K562 (cell line): ENCODE results near the gene CAPN2. TPM values are rescaled to one million over a fixed set of nuclear protein-coding genes. Genes with fewer than 3 reads are reported as not detected.

Experiments used
- ASH1L ChIP-seq: fragments of 450-650 bp; IDR thresholded peaks from 2 replicates; pipeline ENCODE4 v1.6.1; 2018; ENCODE audit warnings: borderline replicate concordance, mild to moderate bottlenecking, low read depth; ENCODE audit not compliant: partially characterized antibody
- CHCHD3 ChIP-seq: fragments of 250-450 bp; sonication (Bioruptor Pico); IDR thresholded peaks from 2 replicates; pipeline ENCODE4 v2.1.2; 2022; ENCODE audit warnings: mild to moderate bottlenecking
- CTCFL ChIP-seq: IDR thresholded peaks from 2 replicates; pipeline ENCODE4 v1.6.1; 2011; ENCODE audit warnings: borderline replicate concordance, low read depth, mild to moderate bottlenecking, moderate library complexity, low read length; ENCODE audit not compliant: insufficient read depth, poor library complexity, severe bottlenecking
- E2F1 ChIP-seq: sonication (generic); formaldehyde crosslinking; IDR thresholded peaks from 2 replicates; pipeline ENCODE4 v1.8.1; 2023; ENCODE audit warnings: mild to moderate bottlenecking, missing genetic modification reagents, moderate library complexity
- NCOA2 ChIP-seq, 2 experiments: fragments of 450-650 bp; IDR thresholded peaks; 2 replicates each; pipeline ENCODE4 v1.6.1; 2018; ENCODE audit warnings: mild to moderate bottlenecking in 2 of 2, moderate library complexity in 1 of 2; ENCODE audit not compliant: partially characterized antibody in 2 of 2
- NFRKB ChIP-seq: fragments of 450-650 bp; IDR thresholded peaks from 2 replicates; pipeline ENCODE4 v1.6.1; 2016; ENCODE audit warnings: low read depth
- PCBP1 ChIP-seq: fragments of 200-400 bp; formaldehyde crosslinking; IDR thresholded peaks from 2 replicates; pipeline ENCODE4 v1.6.1; 2018; ENCODE audit warnings: mild to moderate bottlenecking, low read depth, low read length; ENCODE audit not compliant: poor library complexity, severe bottlenecking
- RFX1 ChIP-seq: fragments of 450-650 bp; IDR thresholded peaks from 2 replicates; pipeline ENCODE4 v1.6.1; 2016; ENCODE audit warnings: mild to moderate bottlenecking, moderate library complexity
- TCFL5 ChIP-seq: fragments of 250-450 bp; sonication (Bioruptor Pico); conservative IDR thresholded peaks from 2 replicates; pipeline ENCODE4 v1.6.1; 2021; ENCODE audit warnings: mild to moderate bottlenecking, moderate library complexity, matching md5 sums
- ZNF239 ChIP-seq: fragments of 250-450 bp; sonication (Bioruptor Pico); IDR thresholded peaks from 2 replicates; pipeline ENCODE4 v1.4.0; 2020; ENCODE audit warnings: mild to moderate bottlenecking
- polyA plus RNA-seq, 8 experiments: library from polyadenylated mRNA; depleted of rRNA in 4 of 8; stranded (reverse) in 5 of 8; unstranded in 3 of 8; fragments of >200 nt; fragmentation: Nextera tagmentation in 2 of 8; fragmentation: Illumina TruSeq in 1 of 8; extraction: Ambion mirVana in 2 of 8; extraction: Trizol in 1 of 8; gene quantifications; 2 replicates each; pipeline versions ENCODE4 v1.2.1 to v1.2.3, GENCODE V29; 2011 to 2014; ENCODE audit warnings: inconsistent platforms in 1 of 8, missing spikeins in 1 of 8
- total RNA-seq, 7 experiments: library from RNA; depleted of rRNA in 6 of 7; stranded (reverse); fragments of >200 nt in 6 of 7; fragmentation: Illumina TruSeq in 2 of 7; extraction: Trizol in 2 of 7; gene quantifications; 2 replicates each; pipeline versions ENCODE4 v1.2.1 to v1.2.3, GENCODE V29; 2011 to 2021; ENCODE audit warnings: low replicate concordance in 1 of 7
- TF ChIP-seq, protein P1 (sequence below), 2 experiments: fragments of 450-650 bp; IDR thresholded peaks; 2 replicates each; pipeline ENCODE4 v1.6.1; 2016; ENCODE audit warnings: mild to moderate bottlenecking in 2 of 2, borderline replicate concordance in 1 of 2, low read depth in 1 of 2, moderate library complexity in 1 of 2
- TF ChIP-seq, protein P2 (sequence below): fragments of 450-650 bp; formaldehyde crosslinking; IDR thresholded peaks from 2 replicates; pipeline ENCODE4 v1.4.0; 2020; ENCODE audit warnings: mild to moderate bottlenecking
- TF ChIP-seq, protein P3 (sequence below): fragments of 250-450 bp; sonication (Bioruptor Pico); IDR thresholded peaks from 2 replicates; pipeline ENCODE4 v1.4.0; 2020; ENCODE audit warnings: mild to moderate bottlenecking

Gene CAPN2
- total and polyA plus RNA-seq, 9 of the 15 experiments (the other 6 are each of a cell fraction or from before 2014, with no cell fraction given), result 24.6 to 157 (median 101) TPM

DNA sequence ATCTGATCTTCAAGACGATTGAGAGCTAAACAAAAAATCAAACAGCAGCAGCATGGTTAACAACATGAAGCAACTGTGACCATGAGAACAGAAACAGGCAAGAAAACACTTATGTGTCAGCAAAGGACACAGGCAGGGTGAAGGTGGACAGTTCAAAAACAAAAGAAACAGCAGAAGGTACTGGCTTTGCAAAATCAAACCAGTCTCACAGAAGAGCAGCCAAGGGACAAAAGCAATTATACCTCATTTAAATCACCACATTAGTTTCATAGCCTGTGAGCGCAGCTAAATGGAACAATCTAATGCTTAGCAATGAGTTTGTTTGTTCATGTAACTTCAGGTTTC is 59.1 kb downstream of the CAPN2 start (continued):
- TF ChIP-seq, protein P1, sequence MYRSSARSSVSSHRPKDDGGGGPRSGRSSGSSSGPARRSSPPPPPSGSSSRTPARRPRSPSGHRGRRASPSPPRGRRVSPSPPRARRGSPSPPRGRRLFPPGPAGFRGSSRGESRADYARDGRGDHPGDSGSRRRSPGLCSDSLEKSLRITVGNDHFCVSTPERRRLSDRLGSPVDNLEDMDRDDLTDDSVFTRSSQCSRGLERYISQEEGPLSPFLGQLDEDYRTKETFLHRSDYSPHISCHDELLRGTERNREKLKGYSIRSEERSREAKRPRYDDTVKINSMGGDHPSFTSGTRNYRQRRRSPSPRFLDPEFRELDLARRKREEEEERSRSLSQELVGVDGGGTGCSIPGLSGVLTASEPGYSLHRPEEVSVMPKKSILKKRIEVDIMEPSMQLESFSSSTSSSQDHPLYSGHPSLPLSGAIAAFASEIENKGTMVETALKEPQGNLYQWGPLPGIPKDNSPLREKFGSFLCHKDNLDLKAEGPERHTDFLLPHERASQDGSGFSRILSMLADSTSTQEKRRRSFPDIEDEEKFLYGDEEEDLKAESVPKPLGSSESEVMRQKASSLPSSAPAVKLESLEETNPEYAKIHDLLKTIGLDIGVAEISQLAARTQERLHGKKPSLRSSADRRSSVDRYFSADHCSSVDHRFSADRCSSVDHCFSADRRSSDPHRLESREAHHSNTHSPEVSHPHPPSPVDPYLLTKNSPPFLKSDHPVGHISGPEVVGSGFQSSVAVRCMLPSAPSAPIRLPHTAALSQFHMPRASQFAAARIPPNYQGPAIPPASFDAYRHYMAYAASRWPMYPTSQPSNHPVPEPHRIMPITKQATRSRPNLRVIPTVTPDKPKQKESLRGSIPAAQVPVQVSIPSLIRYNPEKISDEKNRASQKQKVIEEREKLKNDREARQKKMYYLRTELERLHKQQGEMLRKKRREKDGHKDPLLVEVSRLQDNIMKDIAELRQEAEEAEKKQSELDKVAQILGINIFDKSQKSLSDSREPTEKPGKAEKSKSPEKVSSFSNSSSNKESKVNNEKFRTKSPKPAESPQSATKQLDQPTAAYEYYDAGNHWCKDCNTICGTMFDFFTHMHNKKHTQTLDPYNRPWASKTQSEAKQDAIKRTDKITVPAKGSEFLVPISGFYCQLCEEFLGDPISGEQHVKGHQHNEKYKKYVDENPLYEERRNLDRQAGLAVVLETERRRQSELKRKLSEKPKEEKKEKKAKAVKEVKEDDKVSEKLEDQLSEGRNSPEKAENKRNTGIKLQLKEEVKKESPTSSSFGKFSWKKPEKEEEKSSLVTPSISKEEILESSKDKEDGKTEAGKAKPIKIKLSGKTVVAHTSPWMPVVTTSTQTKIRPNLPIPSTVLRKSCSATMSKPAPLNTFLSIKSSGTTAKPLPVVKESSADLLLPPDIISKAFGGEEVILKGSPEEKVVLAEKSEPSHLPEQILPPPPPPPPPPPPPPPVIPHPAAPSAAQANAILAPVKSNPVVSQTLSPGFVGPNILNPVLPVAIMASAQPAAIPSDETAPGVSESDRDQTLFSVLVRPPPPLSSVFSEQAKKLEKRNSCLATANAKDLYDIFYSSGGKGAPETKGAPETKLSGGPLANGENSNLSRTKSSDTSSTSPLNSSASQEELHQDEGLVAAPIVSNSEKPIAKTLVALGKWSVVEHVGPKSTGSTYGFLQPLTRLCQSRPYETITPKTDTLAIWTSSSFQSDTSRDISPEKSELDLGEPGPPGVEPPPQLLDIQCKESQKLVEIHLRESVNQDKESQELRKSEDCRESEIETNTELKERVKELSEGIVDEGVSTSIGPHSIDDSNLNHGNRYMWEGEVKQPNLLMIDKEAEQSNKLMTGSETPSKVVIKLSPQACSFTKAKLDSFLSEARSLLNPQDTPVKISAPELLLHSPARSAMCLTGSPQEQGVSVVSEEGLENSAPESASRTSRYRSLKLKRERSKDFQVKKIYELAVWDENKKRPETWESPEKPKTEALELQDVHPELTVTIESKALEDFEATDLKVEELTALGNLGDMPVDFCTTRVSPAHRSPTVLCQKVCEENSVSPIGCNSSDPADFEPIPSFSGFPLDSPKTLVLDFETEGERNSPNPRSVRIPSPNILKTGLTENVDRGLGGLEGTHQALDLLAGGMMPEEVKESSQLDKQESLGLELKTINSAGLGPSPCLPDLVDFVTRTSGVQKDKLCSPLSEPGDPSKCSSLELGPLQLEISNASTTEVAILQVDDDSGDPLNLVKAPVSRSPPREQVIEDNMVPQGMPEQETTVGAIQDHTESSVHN (IDR thresholded peaks at IDR 0.05; ENCODE audit: borderline replicate concordance in 1 of 2, low read depth in 1 of 2), result no peak
- TF ChIP-seq, protein P2, sequence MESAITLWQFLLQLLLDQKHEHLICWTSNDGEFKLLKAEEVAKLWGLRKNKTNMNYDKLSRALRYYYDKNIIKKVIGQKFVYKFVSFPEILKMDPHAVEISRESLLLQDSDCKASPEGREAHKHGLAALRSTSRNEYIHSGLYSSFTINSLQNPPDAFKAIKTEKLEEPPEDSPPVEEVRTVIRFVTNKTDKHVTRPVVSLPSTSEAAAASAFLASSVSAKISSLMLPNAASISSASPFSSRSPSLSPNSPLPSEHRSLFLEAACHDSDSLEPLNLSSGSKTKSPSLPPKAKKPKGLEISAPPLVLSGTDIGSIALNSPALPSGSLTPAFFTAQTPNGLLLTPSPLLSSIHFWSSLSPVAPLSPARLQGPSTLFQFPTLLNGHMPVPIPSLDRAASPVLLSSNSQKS, result 0 out of 2 replicates have a peak, but pooled peaks have one; percentile 23
- TF ChIP-seq NCOA2 (IDR thresholded peaks at IDR 0.05; ENCODE audit: partially characterized antibody in 2 of 2), result no peak
- TF ChIP-seq ASH1L, result peak; percentile 20
- 0 out of 2 replicates have a peak, but pooled peaks have one; percentile 32 for TF ChIP-seq E2F1 (CRISPR knock-in tag)
- 0 out of 2 replicates have a peak, but pooled peaks have one; percentile 66 for TF ChIP-seq NFRKB
- TF ChIP-seq ZNF239 (CRISPR knock-in tag), result peak; percentile 12; the same call in 1 of the 2 replicates
- TF ChIP-seq RFX1, result peak; percentile 0; the same call in 1 of the 2 replicates
- TF ChIP-seq CHCHD3 (CRISPR knock-in tag), result no peak
- TF ChIP-seq TCFL5, result no peak
- no peak for TF ChIP-seq CTCFL
- no peak for TF ChIP-seq PCBP1
- TF ChIP-seq, protein P3, sequence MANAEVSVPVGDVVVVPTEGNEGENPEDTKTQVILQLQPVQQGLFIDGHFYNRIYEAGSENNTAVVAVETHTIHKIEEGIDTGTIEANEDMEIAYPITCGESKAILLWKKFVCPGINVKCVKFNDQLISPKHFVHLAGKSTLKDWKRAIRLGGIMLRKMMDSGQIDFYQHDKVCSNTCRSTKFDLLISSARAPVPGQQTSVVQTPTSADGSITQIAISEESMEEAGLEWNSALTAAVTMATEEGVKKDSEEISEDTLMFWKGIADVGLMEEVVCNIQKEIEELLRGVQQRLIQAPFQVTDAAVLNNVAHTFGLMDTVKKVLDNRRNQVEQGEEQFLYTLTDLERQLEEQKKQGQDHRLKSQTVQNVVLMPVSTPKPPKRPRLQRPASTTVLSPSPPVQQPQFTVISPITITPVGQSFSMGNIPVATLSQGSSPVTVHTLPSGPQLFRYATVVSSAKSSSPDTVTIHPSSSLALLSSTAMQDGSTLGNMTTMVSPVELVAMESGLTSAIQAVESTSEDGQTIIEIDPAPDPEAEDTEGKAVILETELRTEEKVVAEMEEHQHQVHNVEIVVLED (CRISPR knock-in tag), result peak; percentile 38; the same call in 1 of the 2 replicates
